Measurements from ENCODE around the gene PRELID1. TPM values are rescaled to one million over a fixed set of nuclear protein-coding genes. Genes with fewer than 3 reads are reported as not detected.
A peak's percentile ranks its signal among the peaks of the same experiment; 100 is the strongest.

The PRELID1 gene
- polyA plus RNA-seq, 3 donors: 264 to 510 (median 490) TPM

DNA sequence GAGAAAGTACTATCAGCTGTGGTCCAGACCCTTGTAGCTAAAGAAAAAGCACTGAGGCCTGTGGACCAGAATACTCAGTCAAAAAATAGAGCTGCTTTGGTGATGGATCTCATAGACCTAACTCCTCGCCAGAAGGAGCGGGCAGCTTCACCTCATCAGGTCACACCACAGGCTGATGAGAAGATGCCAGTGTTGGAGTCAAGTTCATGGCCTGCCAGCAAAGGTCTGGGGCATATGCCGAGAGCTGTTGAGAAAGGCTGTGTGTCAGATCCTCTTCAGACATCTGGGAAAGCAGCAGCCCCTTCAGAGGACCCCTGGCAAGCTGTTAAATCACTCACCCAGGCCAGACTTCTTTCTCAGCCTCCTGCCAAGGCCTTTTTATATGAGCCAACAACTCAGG, 9.0 kb upstream of the PRELID1 start:
- Mint-ChIP-seq H3K36me3 (peaks cover 68 to 78% of the 10 kb centered on the region in 2 donors), H3K4me1 (peaks cover 55% of the 10 kb centered on the region), H3K4me3 (no peak overlapping the region), H3K27me3 (ENCODE audit: low read depth in 3 of 3) (peaks cover 0 to 2% (median 0%) of the 10 kb centered on the region in 3 donors), H3K9me3 (no peaks in the 10 kb centered on the region), H3K27ac (peak overlapping the region in 4 of 7 donors; percentile 6 to 83 (median 50))
- peaks cover 15% of the 10 kb centered on the region for H3K79me2 ChIP-seq (ENCODE audit: insufficient read depth, low read length)
- H4K20me1 ChIP-seq (ENCODE audit: insufficient read depth, low read length): peaks cover 11% of the 10 kb centered on the region
- peaks cover 43 to 69% of the 10 kb centered on the region in 2 donors for H3K36me3 ChIP-seq (replicated peaks in 1 of 2; ENCODE audit: control insufficient read depth in 1 of 2, insufficient read depth in 2 of 2, low read length in 2 of 2)
- WGBS (ENCODE audit: insufficient coverage): 90% methylated on average over 3 of the region's 3 CpGs
- intact Hi-C loops (cut with micrococcal nuclease): no loop called here
- DNase-seq: no peak
- H3K9ac ChIP-seq (ENCODE audit: insufficient read depth, low read length, poor library complexity, severe bottlenecking): no peak overlapping the region
- no peaks in the 10 kb centered on the region for H3K27me3 ChIP-seq (ENCODE audit: control insufficient read depth in 2 of 2, insufficient read depth in 2 of 2, low read length in 2 of 2)
- peaks cover 48% of the 10 kb centered on the region in 2 donors for H3K4me1 ChIP-seq (ENCODE audit: control insufficient read depth in 1 of 2, insufficient read depth in 2 of 2, low read length in 2 of 2)
- TF ChIP-seq, protein P1, sequence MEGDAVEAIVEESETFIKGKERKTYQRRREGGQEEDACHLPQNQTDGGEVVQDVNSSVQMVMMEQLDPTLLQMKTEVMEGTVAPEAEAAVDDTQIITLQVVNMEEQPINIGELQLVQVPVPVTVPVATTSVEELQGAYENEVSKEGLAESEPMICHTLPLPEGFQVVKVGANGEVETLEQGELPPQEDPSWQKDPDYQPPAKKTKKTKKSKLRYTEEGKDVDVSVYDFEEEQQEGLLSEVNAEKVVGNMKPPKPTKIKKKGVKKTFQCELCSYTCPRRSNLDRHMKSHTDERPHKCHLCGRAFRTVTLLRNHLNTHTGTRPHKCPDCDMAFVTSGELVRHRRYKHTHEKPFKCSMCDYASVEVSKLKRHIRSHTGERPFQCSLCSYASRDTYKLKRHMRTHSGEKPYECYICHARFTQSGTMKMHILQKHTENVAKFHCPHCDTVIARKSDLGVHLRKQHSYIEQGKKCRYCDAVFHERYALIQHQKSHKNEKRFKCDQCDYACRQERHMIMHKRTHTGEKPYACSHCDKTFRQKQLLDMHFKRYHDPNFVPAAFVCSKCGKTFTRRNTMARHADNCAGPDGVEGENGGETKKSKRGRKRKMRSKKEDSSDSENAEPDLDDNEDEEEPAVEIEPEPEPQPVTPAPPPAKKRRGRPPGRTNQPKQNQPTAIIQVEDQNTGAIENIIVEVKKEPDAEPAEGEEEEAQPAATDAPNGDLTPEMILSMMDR (IDR thresholded peaks at IDR 0.05): no peak
- peak overlapping the region in 1 of 2 donors; percentile 65 for H3K27ac ChIP-seq (ENCODE audit: low read depth in 1 of 2, low read length in 2 of 2)
- no peak overlapping the region for H2AFZ ChIP-seq (ENCODE audit: insufficient read depth, low read depth, low read length, poor library complexity, severe bottlenecking)
- no peaks in the 10 kb centered on the region for H3K9me3 ChIP-seq (replicated peaks in 1 of 2; ENCODE audit: control insufficient read depth in 1 of 2, insufficient read depth in 1 of 2, low read length in 2 of 2)
- no peak overlapping the region for H3K4me3 ChIP-seq (replicated peaks in 1 of 3; ENCODE audit: low read depth in 2 of 3, low read length in 3 of 3)
- H3K4me2 ChIP-seq (replicated peaks; ENCODE audit: extremely low read depth, low read length, poor library complexity, severe bottlenecking): no peak overlapping the region

DNA sequence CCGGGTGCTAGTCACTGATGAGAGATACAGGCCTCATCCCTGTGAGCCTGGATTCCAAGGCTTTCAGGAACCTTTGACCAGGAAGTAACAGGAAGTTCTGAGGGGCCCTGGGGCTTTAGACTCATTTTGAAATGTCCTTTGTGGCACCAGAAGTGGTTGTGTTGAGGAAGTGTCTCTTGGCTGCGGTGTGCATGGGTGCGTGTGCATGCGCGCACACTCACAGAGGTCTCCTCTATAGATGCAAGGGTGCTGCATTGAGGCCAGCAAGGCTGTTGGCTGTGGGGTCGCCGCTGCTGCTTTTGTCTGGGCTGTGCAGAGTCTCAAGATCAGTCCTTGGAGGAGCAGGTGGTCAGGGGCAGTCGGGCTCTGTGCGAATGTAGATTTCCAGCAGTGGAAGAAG, 7.7 kb upstream of the PRELID1 start:
- Mint-ChIP-seq H3K27me3 (ENCODE audit: low read depth in 3 of 3) (peaks cover 0 to 2% (median 0%) of the 10 kb centered on the region in 3 donors), H3K4me1 (peaks cover 66% of the 10 kb centered on the region), H3K27ac (peak overlapping the region; percentile 62 to 87 (median 83)), H3K36me3 (peaks cover 63 to 72% of the 10 kb centered on the region in 2 donors), H3K9me3 (no peaks in the 10 kb centered on the region), H3K4me3 (peak overlapping the region; percentile 48 to 80)
- Histone ChIP-seq H3K4me1 (ENCODE audit: control insufficient read depth in 1 of 2, insufficient read depth in 2 of 2, low read length in 2 of 2) (peaks cover 60 to 61% of the 10 kb centered on the region in 2 donors), H3K9ac (ENCODE audit: insufficient read depth, low read length, poor library complexity, severe bottlenecking) (no peak overlapping the region), H3K79me2 (ENCODE audit: insufficient read depth, low read length) (peaks cover 16% of the 10 kb centered on the region), H3K27me3 (ENCODE audit: control insufficient read depth in 2 of 2, insufficient read depth in 2 of 2, low read length in 2 of 2) (no peaks in the 10 kb centered on the region), H3K4me3 (replicated peaks in 1 of 3; ENCODE audit: low read depth in 2 of 3, low read length in 3 of 3) (peak overlapping the region in 1 of 3 experiments; percentile 34), H3K9me3 (replicated peaks in 1 of 2; ENCODE audit: control insufficient read depth in 1 of 2, insufficient read depth in 1 of 2, low read length in 2 of 2) (no peaks in the 10 kb centered on the region), H4K20me1 (ENCODE audit: insufficient read depth, low read length) (peaks cover 17% of the 10 kb centered on the region), H2AFZ (ENCODE audit: insufficient read depth, low read depth, low read length, poor library complexity, severe bottlenecking) (no peak overlapping the region), H3K36me3 (replicated peaks in 1 of 2; ENCODE audit: control insufficient read depth in 1 of 2, insufficient read depth in 2 of 2, low read length in 2 of 2) (peaks cover 46 to 58% of the 10 kb centered on the region in 2 donors), H3K27ac (ENCODE audit: low read depth in 1 of 2, low read length in 2 of 2) (peak overlapping the region; percentile 35 to 65), H3K4me2 (replicated peaks; ENCODE audit: extremely low read depth, low read length, poor library complexity, severe bottlenecking) (peak overlapping the region; percentile 62)
- TF ChIP-seq, protein P1 (IDR thresholded peaks at IDR 0.05): no peak
- intact Hi-C loops (cut with micrococcal nuclease): no loop called here
- peak; percentile 41 to 73 (median 72) for DNase-seq
- WGBS (ENCODE audit: insufficient coverage): 19% methylated on average over 7 of the region's 9 CpGs

Data from CD14-positive monocyte (primary cell).